Lower leg skin (tissue), 3 donors: ENCODE measurements around the gene HSPB9.

Experiments used
- CTCF ChIP-seq, 3 donors: fragments of 450-650 bp; IDR thresholded peaks; one replicate each; pipeline ENCODE4 v1.5.1; 2016; ENCODE audit warnings: antibody characterized with exemption in 3 of 3, mild to moderate bottlenecking in 3 of 3, moderate library complexity in 2 of 3
- POLR2A ChIP-seq, 2 donors: fragments of 450-650 bp; IDR thresholded peaks; one replicate each; pipeline ENCODE4 v1.6.1; 2016 to 2017; ENCODE audit warnings: antibody characterized with exemption in 2 of 2, mild to moderate bottlenecking in 1 of 2, moderate library complexity in 1 of 2

- no peak for TF ChIP-seq CTCF (IDR thresholded peaks at IDR 0.05)
- no peak for TF ChIP-seq POLR2A (IDR thresholded peaks at IDR 0.05)
These were observed 10.9 kb downstream of the HSPB9 start for GRCh38 chr17:42133461-42134041.
